ENCODE results near the gene BRD1. TPM values are rescaled to one million over a fixed set of nuclear protein-coding genes. Genes with fewer than 3 reads are reported as not detected.

Gene BRD1
- total RNA-seq, 1 donor from 2014 or later: 34.3 TPM

GRCh38 chr22:49736538-49736937, 91.1 kb downstream of the BRD1 start:
- Mint-ChIP-seq H3K4me1 (ENCODE audit: unreplicated experiment) (no peaks in the 10 kb centered on the region), H3K4me3 (ENCODE audit: unreplicated experiment) (no peak overlapping the region), H3K9me3 (ENCODE audit: unreplicated experiment) (peaks cover 10% of the 10 kb centered on the region), H3K27ac (ENCODE audit: unreplicated experiment) (no peak overlapping the region), H3K27me3 (ENCODE audit: unreplicated experiment) (peaks cover 9% of the 10 kb centered on the region), H3K36me3 (ENCODE audit: unreplicated experiment) (no peaks in the 10 kb centered on the region)
- no peak for TF ChIP-seq CTCF (IDR thresholded peaks at IDR 0.05)
- DNase-seq (ENCODE audit: extremely low spot score, unreplicated experiment): peak; percentile 65

- Mint-ChIP-seq H3K4me3 (ENCODE audit: unreplicated experiment) (no peak overlapping the region), H3K27me3 (ENCODE audit: unreplicated experiment) (peaks cover 9% of the 10 kb centered on the region), H3K27ac (ENCODE audit: unreplicated experiment) (no peak overlapping the region), H3K9me3 (ENCODE audit: unreplicated experiment) (peaks cover 10% of the 10 kb centered on the region), H3K36me3 (ENCODE audit: unreplicated experiment) (no peaks in the 10 kb centered on the region), H3K4me1 (ENCODE audit: unreplicated experiment) (no peaks in the 10 kb centered on the region)
- no peak for TF ChIP-seq CTCF (IDR thresholded peaks at IDR 0.05)
- DNase-seq (ENCODE audit: extremely low spot score, unreplicated experiment): peak; percentile 70
These were observed 91.7 kb downstream of the BRD1 start for GRCh38 chr22:49735901-49736421.

- no peak for TF ChIP-seq CTCF (IDR thresholded peaks at IDR 0.05)
- peaks cover 7% of the 10 kb centered on the region for H3K27me3 Mint-ChIP-seq (ENCODE audit: unreplicated experiment)
These were observed 92.2 kb downstream of the BRD1 start for GRCh38 chr22:49735411-49735900.

GRCh38 chr22:49734882-49735281, 92.8 kb downstream of the BRD1 start:
- Mint-ChIP-seq H3K27me3 (ENCODE audit: unreplicated experiment) (peaks cover 9% of the 10 kb centered on the region), H3K36me3 (ENCODE audit: unreplicated experiment) (no peaks in the 10 kb centered on the region), H3K9me3 (ENCODE audit: unreplicated experiment) (peaks cover 10% of the 10 kb centered on the region), H3K27ac (ENCODE audit: unreplicated experiment) (no peak overlapping the region), H3K4me1 (ENCODE audit: unreplicated experiment) (no peaks in the 10 kb centered on the region), H3K4me3 (ENCODE audit: unreplicated experiment) (no peak overlapping the region)
- no peak for DNase-seq (ENCODE audit: extremely low spot score, unreplicated experiment)
- no peak for TF ChIP-seq CTCF (IDR thresholded peaks at IDR 0.05)

More at GRCh38 chr22:49735411-49735900, 92.2 kb downstream of the BRD1 start:
- DNase-seq (ENCODE audit: extremely low spot score, unreplicated experiment): peak; percentile 80
- no peak overlapping the region for H3K27ac Mint-ChIP-seq (ENCODE audit: unreplicated experiment)
- H3K4me1 Mint-ChIP-seq (ENCODE audit: unreplicated experiment): no peaks in the 10 kb centered on the region
- H3K9me3 Mint-ChIP-seq (ENCODE audit: unreplicated experiment): peaks cover 10% of the 10 kb centered on the region
- no peaks in the 10 kb centered on the region for H3K36me3 Mint-ChIP-seq (ENCODE audit: unreplicated experiment)
- no peak overlapping the region for H3K4me3 Mint-ChIP-seq (ENCODE audit: unreplicated experiment)

- Mint-ChIP-seq H3K27me3 (ENCODE audit: unreplicated experiment) (peaks cover 6% of the 10 kb centered on the region), H3K4me1 (ENCODE audit: unreplicated experiment) (no peaks in the 10 kb centered on the region), H3K4me3 (ENCODE audit: unreplicated experiment) (no peak overlapping the region), H3K9me3 (ENCODE audit: unreplicated experiment) (peaks cover 10% of the 10 kb centered on the region), H3K36me3 (ENCODE audit: unreplicated experiment) (no peaks in the 10 kb centered on the region), H3K27ac (ENCODE audit: unreplicated experiment) (no peak overlapping the region)
- DNase-seq (ENCODE audit: extremely low spot score, unreplicated experiment): peak; percentile 57
- TF ChIP-seq CTCF (IDR thresholded peaks at IDR 0.05): no peak
These were observed 93.3 kb downstream of the BRD1 start for GRCh38 chr22:49734390-49734789.

All from osteocyte (in vitro differentiated cells).